Liver (tissue), 3 donors: Measurements from ENCODE around the gene NFU1.

ENCODE experiments used
- EGR1 ChIP-seq, 2 donors: IDR thresholded peaks; 2 replicates each; pipeline ENCODE4 v1.6.1; 2016 to 2018; ENCODE audit warnings: antibody characterized with exemption in 2 of 2, low read depth in 2 of 2
- GABPA ChIP-seq, 2 donors: IDR thresholded peaks in 1 of 2; conservative IDR thresholded peaks in 1 of 2; 2 replicates each; pipeline ENCODE4 v1.6.1; 2016; ENCODE audit warnings: antibody characterized with exemption in 2 of 2, mild to moderate bottlenecking in 1 of 2, moderate library complexity in 1 of 2
- HNF4G ChIP-seq: IDR thresholded peaks from 2 replicates; pipeline ENCODE4 v1.6.1; 2016; ENCODE audit warnings: antibody characterized with exemption
- JUND ChIP-seq, 2 donors: IDR thresholded peaks; 2 replicates each; pipeline ENCODE4 v1.6.1; 2016; ENCODE audit warnings: antibody characterized with exemption in 2 of 2
- RAD21 ChIP-seq, 2 donors: IDR thresholded peaks; 2 replicates each; pipeline ENCODE4 v1.6.1; 2016; ENCODE audit warnings: antibody characterized with exemption in 2 of 2, mild to moderate bottlenecking in 2 of 2
- RXRA ChIP-seq, 2 donors: IDR thresholded peaks; 2 replicates each; pipeline ENCODE4 v1.6.1; 2017 to 2018; ENCODE audit warnings: antibody characterized with exemption in 2 of 2, mild to moderate bottlenecking in 1 of 2
- SP1 ChIP-seq: IDR thresholded peaks from 2 replicates; pipeline ENCODE4 v1.6.1; 2018; ENCODE audit warnings: antibody characterized with exemption, mild to moderate bottlenecking
- TAF1 ChIP-seq: conservative IDR thresholded peaks from 2 replicates; pipeline ENCODE4 v1.6.1; 2016; ENCODE audit warnings: antibody characterized with exemption, mild to moderate bottlenecking
- YY1 ChIP-seq: IDR thresholded peaks from 2 replicates; pipeline ENCODE4 v1.6.1; 2016; ENCODE audit warnings: antibody characterized with exemption, mild to moderate bottlenecking
- TF ChIP-seq, protein P1 (sequence below): fragments of 150-350 bp; IDR thresholded peaks from 2 replicates; pipeline ENCODE4 v1.5.1; 2017; ENCODE audit warnings: improper control_type of control experiment, low read depth, low read length; ENCODE audit not compliant: missing input control
- TF ChIP-seq, protein P2 (sequence below): IDR thresholded peaks from 2 replicates; pipeline ENCODE4 v1.6.1; 2016; ENCODE audit warnings: antibody characterized with exemption, mild to moderate bottlenecking
- TF ChIP-seq, protein P3 (sequence below): IDR thresholded peaks from 2 replicates; pipeline ENCODE4 v1.6.1; 2016; ENCODE audit warnings: antibody characterized with exemption
- TF ChIP-seq, protein P4 (sequence below): IDR thresholded peaks from 2 replicates; pipeline ENCODE4 v1.6.1; 2016; ENCODE audit warnings: antibody characterized with exemption
- donor health status: healthy.
- donor health status: healthy.

DNA sequence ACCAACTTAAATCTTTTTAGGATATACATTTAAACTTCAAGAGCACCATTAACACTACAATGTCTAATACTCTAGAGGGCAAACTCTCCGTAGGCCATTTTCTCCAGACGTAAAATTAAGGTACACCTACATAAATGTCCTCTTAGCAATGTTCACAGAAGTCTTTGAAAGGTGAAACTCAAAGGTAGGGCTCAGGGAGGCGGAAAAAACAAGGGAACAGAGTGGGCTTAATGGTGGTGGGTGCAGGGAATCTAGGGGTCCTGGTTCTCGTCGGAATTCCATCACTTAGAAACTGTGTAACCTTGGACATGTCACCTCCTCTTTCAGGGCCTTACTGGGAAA is 668 bp downstream of the NFU1 start:
- TF ChIP-seq, protein P1, sequence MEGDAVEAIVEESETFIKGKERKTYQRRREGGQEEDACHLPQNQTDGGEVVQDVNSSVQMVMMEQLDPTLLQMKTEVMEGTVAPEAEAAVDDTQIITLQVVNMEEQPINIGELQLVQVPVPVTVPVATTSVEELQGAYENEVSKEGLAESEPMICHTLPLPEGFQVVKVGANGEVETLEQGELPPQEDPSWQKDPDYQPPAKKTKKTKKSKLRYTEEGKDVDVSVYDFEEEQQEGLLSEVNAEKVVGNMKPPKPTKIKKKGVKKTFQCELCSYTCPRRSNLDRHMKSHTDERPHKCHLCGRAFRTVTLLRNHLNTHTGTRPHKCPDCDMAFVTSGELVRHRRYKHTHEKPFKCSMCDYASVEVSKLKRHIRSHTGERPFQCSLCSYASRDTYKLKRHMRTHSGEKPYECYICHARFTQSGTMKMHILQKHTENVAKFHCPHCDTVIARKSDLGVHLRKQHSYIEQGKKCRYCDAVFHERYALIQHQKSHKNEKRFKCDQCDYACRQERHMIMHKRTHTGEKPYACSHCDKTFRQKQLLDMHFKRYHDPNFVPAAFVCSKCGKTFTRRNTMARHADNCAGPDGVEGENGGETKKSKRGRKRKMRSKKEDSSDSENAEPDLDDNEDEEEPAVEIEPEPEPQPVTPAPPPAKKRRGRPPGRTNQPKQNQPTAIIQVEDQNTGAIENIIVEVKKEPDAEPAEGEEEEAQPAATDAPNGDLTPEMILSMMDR, result no peak
- TF ChIP-seq GABPA (IDR thresholded peaks at IDR 0.05 in 1 of 2, conservative IDR thresholded peaks at IDR 0.05 in 1 of 2), result no peak
- no peak for TF ChIP-seq EGR1 (IDR thresholded peaks at IDR 0.05; ENCODE audit: low read depth in 2 of 2)
- no peak for TF ChIP-seq RXRA (IDR thresholded peaks at IDR 0.05)
- no peak for TF ChIP-seq YY1
- TF ChIP-seq, protein P2, sequence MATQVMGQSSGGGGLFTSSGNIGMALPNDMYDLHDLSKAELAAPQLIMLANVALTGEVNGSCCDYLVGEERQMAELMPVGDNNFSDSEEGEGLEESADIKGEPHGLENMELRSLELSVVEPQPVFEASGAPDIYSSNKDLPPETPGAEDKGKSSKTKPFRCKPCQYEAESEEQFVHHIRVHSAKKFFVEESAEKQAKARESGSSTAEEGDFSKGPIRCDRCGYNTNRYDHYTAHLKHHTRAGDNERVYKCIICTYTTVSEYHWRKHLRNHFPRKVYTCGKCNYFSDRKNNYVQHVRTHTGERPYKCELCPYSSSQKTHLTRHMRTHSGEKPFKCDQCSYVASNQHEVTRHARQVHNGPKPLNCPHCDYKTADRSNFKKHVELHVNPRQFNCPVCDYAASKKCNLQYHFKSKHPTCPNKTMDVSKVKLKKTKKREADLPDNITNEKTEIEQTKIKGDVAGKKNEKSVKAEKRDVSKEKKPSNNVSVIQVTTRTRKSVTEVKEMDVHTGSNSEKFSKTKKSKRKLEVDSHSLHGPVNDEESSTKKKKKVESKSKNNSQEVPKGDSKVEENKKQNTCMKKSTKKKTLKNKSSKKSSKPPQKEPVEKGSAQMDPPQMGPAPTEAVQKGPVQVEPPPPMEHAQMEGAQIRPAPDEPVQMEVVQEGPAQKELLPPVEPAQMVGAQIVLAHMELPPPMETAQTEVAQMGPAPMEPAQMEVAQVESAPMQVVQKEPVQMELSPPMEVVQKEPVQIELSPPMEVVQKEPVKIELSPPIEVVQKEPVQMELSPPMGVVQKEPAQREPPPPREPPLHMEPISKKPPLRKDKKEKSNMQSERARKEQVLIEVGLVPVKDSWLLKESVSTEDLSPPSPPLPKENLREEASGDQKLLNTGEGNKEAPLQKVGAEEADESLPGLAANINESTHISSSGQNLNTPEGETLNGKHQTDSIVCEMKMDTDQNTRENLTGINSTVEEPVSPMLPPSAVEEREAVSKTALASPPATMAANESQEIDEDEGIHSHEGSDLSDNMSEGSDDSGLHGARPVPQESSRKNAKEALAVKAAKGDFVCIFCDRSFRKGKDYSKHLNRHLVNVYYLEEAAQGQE, result no peak
- TF ChIP-seq, protein P3, sequence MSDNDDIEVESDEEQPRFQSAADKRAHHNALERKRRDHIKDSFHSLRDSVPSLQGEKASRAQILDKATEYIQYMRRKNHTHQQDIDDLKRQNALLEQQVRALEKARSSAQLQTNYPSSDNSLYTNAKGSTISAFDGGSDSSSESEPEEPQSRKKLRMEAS, result no peak
- TF ChIP-seq, protein P4, sequence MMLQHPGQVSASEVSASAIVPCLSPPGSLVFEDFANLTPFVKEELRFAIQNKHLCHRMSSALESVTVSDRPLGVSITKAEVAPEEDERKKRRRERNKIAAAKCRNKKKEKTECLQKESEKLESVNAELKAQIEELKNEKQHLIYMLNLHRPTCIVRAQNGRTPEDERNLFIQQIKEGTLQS, result no peak
- TF ChIP-seq RAD21 (IDR thresholded peaks at IDR 0.05), result no peak
- TF ChIP-seq TAF1, result no peak
- no peak for TF ChIP-seq SP1
- TF ChIP-seq HNF4G, result no peak
- no peak for TF ChIP-seq JUND (IDR thresholded peaks at IDR 0.05)
